Fibroblast of lung (primary cell): ENCODE results near the gene MCRS1.

Source experiments
- EZH2 ChIP-seq: IDR thresholded peaks from 2 replicates; pipeline ENCODE4 v1.5.1; 2012; ENCODE audit warnings: low read length, control low read depth, mild to moderate bottlenecking; ENCODE audit errors: missing control alignments
- TF ChIP-seq, protein P1 (sequence below), 2 donors: IDR thresholded peaks in 1 of 2; conservative IDR thresholded peaks in 1 of 2; 1 replicate in 1 of 2; 2 replicates in 1 of 2; pipeline ENCODE4 v1.5.1; 2011 to 2012; ENCODE audit warnings: low read length in 2 of 2, control low read depth in 1 of 2, inconsistent platforms in 1 of 2, low read depth in 1 of 2, mild to moderate bottlenecking in 1 of 2

DNA sequence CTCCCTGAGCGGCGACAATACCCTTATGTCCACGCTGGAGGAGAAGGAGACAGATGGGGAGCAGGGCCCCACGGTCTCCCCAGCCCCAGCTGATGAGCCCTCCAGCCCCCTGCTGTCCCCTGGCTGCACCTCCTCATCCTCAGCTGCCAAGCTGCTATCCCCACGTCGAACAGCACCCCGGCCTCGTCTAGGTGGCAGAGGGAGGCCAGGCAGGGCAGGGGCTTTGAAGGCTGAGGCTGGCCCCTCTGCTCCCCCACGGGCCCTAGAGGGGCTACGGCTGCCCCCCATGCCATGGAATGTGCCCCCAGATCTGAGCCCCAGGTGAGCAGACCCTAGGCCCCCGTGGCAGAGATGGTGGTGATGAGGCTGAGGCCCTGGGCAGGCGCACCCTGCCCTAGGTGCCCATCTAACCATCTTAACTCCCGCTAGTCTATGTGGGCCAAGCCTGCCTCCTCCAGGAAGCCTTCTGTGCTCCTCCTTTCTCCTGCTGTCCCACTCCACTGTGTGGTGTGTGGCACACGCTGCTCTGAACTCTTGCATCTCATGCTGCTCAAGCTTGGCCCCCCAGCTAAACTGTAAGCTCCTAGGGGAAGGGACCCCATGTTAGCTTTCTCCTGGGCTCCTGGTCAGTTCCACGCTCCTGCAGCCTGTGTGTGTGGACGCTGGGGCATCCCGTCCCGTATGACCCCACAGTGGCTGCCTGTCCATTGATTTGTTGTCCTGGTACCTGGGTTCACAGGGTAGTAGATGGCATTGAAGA is 12.1 kb downstream of the MCRS1 start:
- TF ChIP-seq, protein P1, sequence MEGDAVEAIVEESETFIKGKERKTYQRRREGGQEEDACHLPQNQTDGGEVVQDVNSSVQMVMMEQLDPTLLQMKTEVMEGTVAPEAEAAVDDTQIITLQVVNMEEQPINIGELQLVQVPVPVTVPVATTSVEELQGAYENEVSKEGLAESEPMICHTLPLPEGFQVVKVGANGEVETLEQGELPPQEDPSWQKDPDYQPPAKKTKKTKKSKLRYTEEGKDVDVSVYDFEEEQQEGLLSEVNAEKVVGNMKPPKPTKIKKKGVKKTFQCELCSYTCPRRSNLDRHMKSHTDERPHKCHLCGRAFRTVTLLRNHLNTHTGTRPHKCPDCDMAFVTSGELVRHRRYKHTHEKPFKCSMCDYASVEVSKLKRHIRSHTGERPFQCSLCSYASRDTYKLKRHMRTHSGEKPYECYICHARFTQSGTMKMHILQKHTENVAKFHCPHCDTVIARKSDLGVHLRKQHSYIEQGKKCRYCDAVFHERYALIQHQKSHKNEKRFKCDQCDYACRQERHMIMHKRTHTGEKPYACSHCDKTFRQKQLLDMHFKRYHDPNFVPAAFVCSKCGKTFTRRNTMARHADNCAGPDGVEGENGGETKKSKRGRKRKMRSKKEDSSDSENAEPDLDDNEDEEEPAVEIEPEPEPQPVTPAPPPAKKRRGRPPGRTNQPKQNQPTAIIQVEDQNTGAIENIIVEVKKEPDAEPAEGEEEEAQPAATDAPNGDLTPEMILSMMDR (conservative IDR thresholded peaks at IDR 0.05 in 1 of 2, IDR thresholded peaks at IDR 0.05 in 1 of 2; ENCODE audit: low read depth in 1 of 2, low read length in 2 of 2), result no peak
- TF ChIP-seq EZH2, result no peak
